Loucy (cell line): ENCODE data around the gene CCDC69.

ENCODE experiments used
- H2AFZ ChIP-seq: fragments of 200-600 bp; sonication (generic); 2 replicates; pipeline ENCODE4 v1.6.0; 2016; ENCODE audit warnings: antibody characterized with exemption, mild to moderate bottlenecking, low read length, moderate library complexity
- H3F3A ChIP-seq: fragments of 200-600 bp; 2 replicates; pipeline ENCODE4 v1.6.0; 2016; ENCODE audit warnings: antibody characterized with exemption, low read depth, mild to moderate bottlenecking
- H3K27me3 ChIP-seq: fragments of 200-600 bp; sonication (generic); 2 replicates; pipeline ENCODE4 v1.6.1; 2014; ENCODE audit warnings: low read length, mild to moderate bottlenecking; ENCODE audit not compliant: insufficient read depth, poor library complexity, severe bottlenecking
- H3K36me3 ChIP-seq: fragments of 200-600 bp; sonication (generic); 2 replicates; pipeline ENCODE4 v1.6.1; 2016; ENCODE audit warnings: low read length; ENCODE audit not compliant: insufficient read depth
- H3K4me1 ChIP-seq: fragments of 200-600 bp; sonication (generic); 2 replicates; pipeline ENCODE4 v1.5.1; 2014; ENCODE audit warnings: low read length, mild to moderate bottlenecking; ENCODE audit not compliant: insufficient read depth, poor library complexity, severe bottlenecking
- H3K4me2 ChIP-seq: fragments of 200-600 bp; sonication (generic); 2 replicates; pipeline ENCODE4 v1.6.0; 2014; ENCODE audit warnings: antibody characterized with exemption, low read length, low read depth, mild to moderate bottlenecking; ENCODE audit not compliant: poor library complexity, severe bottlenecking
- H3K4me3 ChIP-seq: fragments of 200-600 bp; sonication (generic); 2 replicates; pipeline ENCODE4 v1.5.1; 2014; ENCODE audit warnings: low read length, mild to moderate bottlenecking, mixed read lengths; ENCODE audit not compliant: poor library complexity, severe bottlenecking
- H3K79me2 ChIP-seq: fragments of 200-600 bp; sonication (generic); 2 replicates; pipeline ENCODE4 v1.6.1; 2014; ENCODE audit warnings: low read length; ENCODE audit not compliant: insufficient read depth
- H3K9ac ChIP-seq: fragments of 200-600 bp; sonication (generic); 2 replicates; pipeline ENCODE4 v1.6.0; 2014; ENCODE audit warnings: mild to moderate bottlenecking, low read depth, low read length, moderate library complexity; ENCODE audit not compliant: poor library complexity, severe bottlenecking
- H3K9me2 ChIP-seq: fragments of 200-600 bp; sonication (generic); replicated peaks from 2 replicates; pipeline ENCODE4 v1.6.1; 2016; ENCODE audit warnings: low read depth, low read length, mixed read lengths
- H3K9me3 ChIP-seq: fragments of 200-600 bp; sonication (generic); 2 replicates; pipeline ENCODE4 v1.6.1; 2014; ENCODE audit warnings: mild to moderate bottlenecking, antibody characterized with exemption, low read length, low read depth; ENCODE audit not compliant: insufficient read depth
- H4K20me1 ChIP-seq: fragments of 200-600 bp; sonication (generic); 2 replicates; pipeline ENCODE4 v1.6.0; 2014; ENCODE audit warnings: antibody characterized with exemption, low read length, mild to moderate bottlenecking; ENCODE audit not compliant: insufficient read depth, poor library complexity, severe bottlenecking
- CTCF ChIP-seq: fragments of 200-600 bp; sonication (generic); conservative IDR thresholded peaks from 2 replicates; pipeline ENCODE4 v1.5.1; 2014; ENCODE audit warnings: mild to moderate bottlenecking, antibody characterized with exemption, low read length
- EZH2phosphoT487 ChIP-seq: fragments of 200-600 bp; IDR thresholded peaks from 2 replicates; pipeline ENCODE4 v1.6.1; 2018; ENCODE audit warnings: antibody characterized with exemption, mild to moderate bottlenecking, moderate library complexity, borderline replicate concordance

CCDC69 gene

GRCh38 chr5:151144275-151144674 lies 79.6 kb downstream of the CCDC69 start:
- H3F3A ChIP-seq = no peaks in the 10 kb centered on the region
- no peak overlapping the region for H2AFZ ChIP-seq
- peaks cover 31% of the 10 kb centered on the region for H4K20me1 ChIP-seq
- no peaks in the 10 kb centered on the region for H3K9me2 ChIP-seq
- peaks cover 20% of the 10 kb centered on the region for H3K4me1 ChIP-seq
- H3K27me3 ChIP-seq = no peaks in the 10 kb centered on the region
- H3K9me3 ChIP-seq = no peaks in the 10 kb centered on the region
- no peak overlapping the region for H3K9ac ChIP-seq
- H3K36me3 ChIP-seq = peaks cover 83% of the 10 kb centered on the region
- TF ChIP-seq CTCF = no peak
- TF ChIP-seq EZH2phosphoT487 = no peak
- H3K4me3 ChIP-seq = no peak overlapping the region
- H3K4me2 ChIP-seq = no peak overlapping the region
- H3K79me2 ChIP-seq = peaks cover 87% of the 10 kb centered on the region

- no peak for TF ChIP-seq CTCF
- no peak for TF ChIP-seq EZH2phosphoT487
- H3K79me2 ChIP-seq = peaks cover 81% of the 10 kb centered on the region
- H3F3A ChIP-seq = no peaks in the 10 kb centered on the region
- H3K4me2 ChIP-seq = no peak overlapping the region
- H3K9me3 ChIP-seq = no peaks in the 10 kb centered on the region
- no peaks in the 10 kb centered on the region for H3K9me2 ChIP-seq
- no peak overlapping the region for H3K4me3 ChIP-seq
- H3K9ac ChIP-seq = no peak overlapping the region
- peaks cover 34% of the 10 kb centered on the region for H4K20me1 ChIP-seq
- no peak overlapping the region for H2AFZ ChIP-seq
- no peaks in the 10 kb centered on the region for H3K27me3 ChIP-seq
- peaks cover 90% of the 10 kb centered on the region for H3K36me3 ChIP-seq
- H3K4me1 ChIP-seq = peaks cover 16% of the 10 kb centered on the region
Observed at GRCh38 chr5:151143645-151144044, 80.2 kb downstream of the CCDC69 start.

DNA sequence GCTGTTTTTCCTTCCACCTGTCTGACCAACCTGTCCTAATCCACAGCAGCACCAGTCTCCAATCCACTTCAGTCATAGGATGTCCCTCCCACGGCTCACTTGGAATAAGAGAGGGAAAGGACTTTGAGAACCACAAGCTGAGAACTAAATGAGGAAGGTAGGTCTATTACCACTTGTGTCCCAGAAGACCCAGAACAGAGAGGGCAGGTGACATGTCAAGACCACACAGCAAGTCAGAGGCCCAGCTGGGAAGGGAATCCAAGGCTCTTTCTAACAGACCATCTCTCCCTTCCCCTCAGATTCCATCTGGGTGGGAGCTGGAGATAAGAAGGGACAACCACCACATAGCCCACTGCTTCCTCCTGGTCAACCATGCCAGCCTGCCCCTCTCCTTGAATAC lies 81.0 kb downstream of the CCDC69 start:
- Histone ChIP-seq H3K9me2 (no peaks in the 10 kb centered on the region), H3F3A (no peaks in the 10 kb centered on the region), H2AFZ (no peak overlapping the region), H3K27me3 (no peaks in the 10 kb centered on the region), H3K4me3 (no peak overlapping the region), H4K20me1 (peaks cover 34% of the 10 kb centered on the region), H3K9ac (no peak overlapping the region), H3K79me2 (peaks cover 74% of the 10 kb centered on the region), H3K4me2 (no peak overlapping the region), H3K36me3 (peaks cover 96% of the 10 kb centered on the region), H3K4me1 (peaks cover 9% of the 10 kb centered on the region), H3K9me3 (no peaks in the 10 kb centered on the region)
- TF ChIP-seq EZH2phosphoT487 = no peak
- TF ChIP-seq CTCF = no peak
